HCT116 (cell line): ENCODE measurements around the gene PHF21A. TPM values are rescaled to one million over a fixed set of nuclear protein-coding genes. Genes with fewer than 3 reads are reported as not detected.

ENCODE experiments used
- ATAC-seq: fragments of 200-7000 bp; cut with Tn5 transposase; 2 replicates; pipeline ENCODE4 v1.9.1; 2020; ENCODE audit warnings: mild to moderate bottlenecking, moderate library complexity
- BruUV-seq: library from RNA; stranded (reverse); fragments of 400-500 nt; replicated peaks from 2 replicates; lab custom pipeline; 2021; lab: Mats Ljungman, UMichigan
- CTCF ChIA-PET: fragments of 300-600 bp; sonication (Branson Sonifier 250); formaldehyde crosslinking; loops from one replicate; lab custom pipeline; 2021; ENCODE audit warnings: antibody characterized with exemption; lab: Charles Lee
- POLR2A ChIA-PET: fragments of 300-600, 350-600 bp; sonication (Branson Sonifier 250); formaldehyde crosslinking; loops from one replicate; lab custom pipeline; 2021; ENCODE audit warnings: antibody characterized with exemption; lab: Charles Lee
- RAD21 ChIA-PET, 2 experiments: fragments of 300-600 bp; sonication (Branson Sonifier 250); formaldehyde crosslinking; loops; one replicate each; lab custom pipeline; 2023; ENCODE audit warnings: low total read pairs in 2 of 2; ENCODE audit not compliant: uncharacterized antibody in 2 of 2, unreplicated experiment in 2 of 2, low non-redundant PET in 1 of 2; lab: Charles Lee
- DNase-seq: peaks from one replicate; pipeline ENCODE4 v3.0.0-alpha.2; 2010; ENCODE audit warnings: low read depth, low spot score
- H2AFZ ChIP-seq: fragments of 200-600 bp; shearing (Covaris generic), sonication (generic); 2 replicates; pipeline ENCODE4 v1.6.1; 2017; ENCODE audit warnings: low read depth, mixed run types, mixed read lengths, antibody characterized with exemption, low read length; ENCODE audit not compliant: poor library complexity, severe bottlenecking
- H3K27ac ChIP-seq: 2 replicates; pipeline ENCODE4 v1.5.1; 2012; ENCODE audit warnings: low read depth, low read length
- H3K27me3 ChIP-seq: fragments of 200-600 bp; sonication (generic); 2 replicates; pipeline ENCODE4 v1.6.1; 2016; ENCODE audit warnings: mixed run types, low read length, mixed read lengths; ENCODE audit not compliant: insufficient read depth
- H3K36me3 ChIP-seq, 2 experiments: fragments of 200-500 bp in 1 of 2; fragments of 200-600 bp in 1 of 2; sonication (Bioruptor generic) in 1 of 2; sonication (generic) in 1 of 2; 2 replicates each; pipeline versions ENCODE4 v1.5.1 to v1.6.1; 2014 to 2016; ENCODE audit warnings: low read length in 2 of 2, inconsistent platforms in 1 of 2, mixed read lengths in 1 of 2, mixed run types in 1 of 2; ENCODE audit not compliant: insufficient read depth in 2 of 2, control insufficient read depth in 1 of 2
- H3K4me1 ChIP-seq, 2 experiments: fragments of 200-600 bp in 1 of 2; sonication (generic) in 1 of 2; 2 replicates each; pipeline versions ENCODE4 v1.5.1 to v1.6.1; 2012 to 2017; ENCODE audit warnings: low read length in 2 of 2, inconsistent platforms in 1 of 2, mild to moderate bottlenecking in 1 of 2, mixed read lengths in 1 of 2, mixed run types in 1 of 2, moderate library complexity in 1 of 2; ENCODE audit not compliant: insufficient read depth in 2 of 2, control insufficient read depth in 1 of 2
- H3K4me2 ChIP-seq: fragments of 200-600 bp; sonication (generic); 2 replicates; pipeline ENCODE4 v1.6.1; 2017; ENCODE audit warnings: mixed run types, low read length, mixed read lengths
- H3K4me3 ChIP-seq, 2 experiments: fragments of 200-600 bp in 1 of 2; sonication (generic) in 1 of 2; replicated peaks in 1 of 2; 2 replicates each; pipeline ENCODE4 v1.5.1; 2011 to 2016; ENCODE audit warnings: low read length in 2 of 2, control low read depth in 1 of 2, low read depth in 1 of 2, mild to moderate bottlenecking in 1 of 2, mixed read lengths in 1 of 2, mixed run types in 1 of 2
- H3K79me2 ChIP-seq: fragments of 200-600 bp; sonication (generic); 2 replicates; pipeline ENCODE4 v1.6.1; 2017; ENCODE audit warnings: mild to moderate bottlenecking, mixed run types, low read length, moderate library complexity, mixed read lengths; ENCODE audit not compliant: insufficient read depth
- H3K9ac ChIP-seq: fragments of 200-600 bp; sonication (generic); 2 replicates; pipeline ENCODE4 v1.6.1; 2016; ENCODE audit warnings: low read length, mixed read lengths
- H3K9me2 ChIP-seq: fragments of 200-600 bp; sonication (generic), shearing (Covaris generic); 2 replicates; pipeline ENCODE4 v1.6.1; 2017; ENCODE audit warnings: mixed run types, mild to moderate bottlenecking, moderate library complexity; ENCODE audit not compliant: insufficient read depth
- H3K9me3 ChIP-seq, 2 experiments: fragments of 200-500 bp in 1 of 2; fragments of 200-600 bp in 1 of 2; sonication (Bioruptor generic) in 1 of 2; sonication (generic) in 1 of 2; 2 replicates each; pipeline ENCODE4 v1.6.1; 2014 to 2017; ENCODE audit warnings: low read length in 2 of 2, mixed read lengths in 2 of 2, inconsistent platforms in 1 of 2, low read depth in 1 of 2, mild to moderate bottlenecking in 1 of 2, mixed run types in 1 of 2, moderate library complexity in 1 of 2; ENCODE audit not compliant: control insufficient read depth in 1 of 2, insufficient read depth in 1 of 2
- H4K20me1 ChIP-seq: fragments of 200-600 bp; sonication (generic), shearing (Covaris generic); 2 replicates; pipeline ENCODE4 v1.6.1; 2017; ENCODE audit warnings: mixed run types, mild to moderate bottlenecking, moderate library complexity; ENCODE audit not compliant: insufficient read depth
- CBX3 ChIP-seq: IDR thresholded peaks from 2 replicates; pipeline ENCODE4 v1.6.1; 2012; ENCODE audit warnings: low read depth
- CEBPB ChIP-seq: IDR thresholded peaks from 2 replicates; pipeline ENCODE4 v1.6.1; 2012; ENCODE audit warnings: low read depth
- EGR1 ChIP-seq: IDR thresholded peaks from 2 replicates; pipeline ENCODE4 v1.6.1; 2012; ENCODE audit warnings: low read depth
- ELF1 ChIP-seq: IDR thresholded peaks from 2 replicates; pipeline ENCODE4 v1.6.1; 2012; ENCODE audit warnings: low read depth, borderline replicate concordance
- FOSL1 ChIP-seq: IDR thresholded peaks from 2 replicates; pipeline ENCODE4 v1.6.1; 2012; ENCODE audit warnings: low read depth
- JUND ChIP-seq: IDR thresholded peaks from 2 replicates; pipeline ENCODE4 v1.6.1; 2012
- MAX ChIP-seq: IDR thresholded peaks from 2 replicates; pipeline ENCODE4 v1.6.1; 2012
- POLR2A ChIP-seq: IDR thresholded peaks from 2 replicates; pipeline ENCODE4 v1.7.0; 2011; ENCODE audit warnings: borderline replicate concordance; ENCODE audit not compliant: insufficient read depth, insufficient read length; ENCODE audit errors: extremely low read depth
- POLR2AphosphoS5 ChIP-seq: IDR thresholded peaks from 2 replicates; pipeline ENCODE4 v1.6.1; 2011; ENCODE audit warnings: mild to moderate bottlenecking, low read depth, low read length, moderate library complexity
- RAD21 ChIP-seq: IDR thresholded peaks from 2 replicates; pipeline ENCODE4 v1.6.1; 2012; ENCODE audit warnings: low read depth, mild to moderate bottlenecking
- REST ChIP-seq: IDR thresholded peaks from 2 replicates; pipeline ENCODE4 v1.6.1; 2012; ENCODE audit warnings: low read depth
- SIN3A ChIP-seq: IDR thresholded peaks from 2 replicates; pipeline ENCODE4 v1.6.1; 2012; ENCODE audit warnings: low read depth
- SRF ChIP-seq: IDR thresholded peaks from 2 replicates; pipeline ENCODE4 v1.6.1; 2012; ENCODE audit warnings: low read depth
- TCF7L2 ChIP-seq: IDR thresholded peaks from 2 replicates; pipeline ENCODE4 v1.7.0; 2011; ENCODE audit warnings: borderline replicate concordance, inconsistent platforms; ENCODE audit not compliant: insufficient read depth, insufficient read length; ENCODE audit errors: extremely low read depth
- YY1 ChIP-seq: IDR thresholded peaks from 2 replicates; pipeline ENCODE4 v1.6.1; 2011; ENCODE audit warnings: low read length, low read depth, moderate library complexity, mild to moderate bottlenecking; ENCODE audit not compliant: insufficient replicate concordance; ENCODE audit errors: extremely low read depth
- ZFX ChIP-seq: fragments of 450-650 bp; IDR thresholded peaks from 2 replicates; pipeline ENCODE4 v1.6.1; 2017
- ZNF274 ChIP-seq: fragments of 200-500 bp; sonication (Bioruptor generic); IDR thresholded peaks from 2 replicates; pipeline ENCODE4 v1.6.1; 2014; ENCODE audit warnings: mild to moderate bottlenecking, low read depth, low read length, inconsistent platforms
- intact Hi-C: fragments of 100-400 bp; cut with micrococcal nuclease; formaldehyde crosslinking; loops from 2 replicates; pipeline ENCODE4 v1.10.0; 2022
- total RNA-seq: library from RNA; stranded (reverse); gene quantifications from one replicate; pipeline ENCODE4 v1.2.1, GENCODE V29; 2021; ENCODE audit not compliant: unreplicated experiment
- TF ChIP-seq, protein P1 (sequence below): IDR thresholded peaks from 2 replicates; pipeline ENCODE4 v1.6.1; 2011; ENCODE audit warnings: mild to moderate bottlenecking, low read length, moderate library complexity; ENCODE audit not compliant: insufficient replicate concordance; ENCODE audit errors: extremely low read depth
- TF ChIP-seq, protein P2 (sequence below), 3 experiments: fragments of 200-600 bp in 1 of 3; sonication (generic) in 1 of 3; IDR thresholded peaks in 2 of 3; conservative IDR thresholded peaks in 1 of 3; 2 replicates each; pipeline ENCODE4 v1.5.1; 2012 to 2017; ENCODE audit warnings: low read depth in 2 of 3, low read length in 2 of 3, antibody characterized with exemption in 1 of 3, borderline replicate concordance in 1 of 3, control low read depth in 1 of 3, mild to moderate bottlenecking in 1 of 3, mixed read lengths in 1 of 3, mixed run types in 1 of 3, moderate library complexity in 1 of 3; ENCODE audit not compliant: insufficient read depth in 1 of 3

The PHF21A gene
- total RNA-seq, 1 experiment from 2014 or later: 27.0 TPM

DNA sequence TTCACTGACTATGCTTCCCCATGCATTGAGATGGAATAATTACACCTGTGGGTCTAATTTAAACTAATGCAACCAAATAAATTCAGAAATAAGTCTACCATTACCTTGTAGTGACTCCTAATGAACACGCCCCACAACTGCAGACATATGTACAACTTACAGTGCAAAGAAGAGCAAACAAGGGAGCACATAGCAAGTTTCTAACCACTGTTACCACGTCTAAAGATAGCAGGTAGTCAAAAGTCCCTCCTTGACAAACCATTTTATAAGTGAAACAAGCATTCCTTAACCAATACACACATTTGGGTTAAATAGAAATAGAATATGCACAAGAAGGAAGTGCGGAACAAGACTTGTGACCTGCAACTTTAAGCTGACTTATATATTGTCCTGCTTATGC, 20.6 kb downstream of the PHF21A start (continued):
- TF ChIP-seq, protein P1, sequence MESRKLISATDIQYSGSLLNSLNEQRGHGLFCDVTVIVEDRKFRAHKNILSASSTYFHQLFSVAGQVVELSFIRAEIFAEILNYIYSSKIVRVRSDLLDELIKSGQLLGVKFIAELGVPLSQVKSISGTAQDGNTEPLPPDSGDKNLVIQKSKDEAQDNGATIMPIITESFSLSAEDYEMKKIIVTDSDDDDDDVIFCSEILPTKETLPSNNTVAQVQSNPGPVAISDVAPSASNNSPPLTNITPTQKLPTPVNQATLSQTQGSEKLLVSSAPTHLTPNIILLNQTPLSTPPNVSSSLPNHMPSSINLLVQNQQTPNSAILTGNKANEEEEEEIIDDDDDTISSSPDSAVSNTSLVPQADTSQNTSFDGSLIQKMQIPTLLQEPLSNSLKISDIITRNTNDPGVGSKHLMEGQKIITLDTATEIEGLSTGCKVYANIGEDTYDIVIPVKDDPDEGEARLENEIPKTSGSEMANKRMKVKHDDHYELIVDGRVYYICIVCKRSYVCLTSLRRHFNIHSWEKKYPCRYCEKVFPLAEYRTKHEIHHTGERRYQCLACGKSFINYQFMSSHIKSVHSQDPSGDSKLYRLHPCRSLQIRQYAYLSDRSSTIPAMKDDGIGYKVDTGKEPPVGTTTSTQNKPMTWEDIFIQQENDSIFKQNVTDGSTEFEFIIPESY: no peak
- TF ChIP-seq POLR2A (no peak), ZFX (no peak), SRF (no peak), MAX (no peak)
- TF ChIP-seq, all 23 proteins: peak for 0

DNA sequence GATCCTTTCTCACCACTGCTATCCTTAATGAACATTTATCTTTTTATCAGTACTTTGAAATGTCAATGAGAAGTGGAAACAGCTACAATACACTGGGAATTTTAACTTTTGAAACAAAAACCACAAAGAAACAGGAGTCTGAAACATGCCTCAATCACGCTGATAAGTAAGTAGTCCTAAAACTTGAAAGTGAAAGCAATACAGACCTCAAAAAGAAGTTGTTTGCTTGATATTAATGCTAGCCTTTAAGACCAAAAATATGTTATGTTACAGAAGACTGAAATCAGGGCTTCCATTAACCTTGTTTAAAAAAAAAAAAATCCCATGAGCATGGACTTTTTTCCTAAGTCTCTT, 21.3 kb downstream of the PHF21A start:
- Histone ChIP-seq H3K27me3 (no peaks in the 10 kb centered on the region), H3K4me3 (no peak overlapping the region), H3K4me1 (no peaks in the 10 kb centered on the region), H3K9me2 (no peaks in the 10 kb centered on the region), H2AFZ (no peak overlapping the region), H3K4me2 (no peak overlapping the region), H3K9me3 (no peaks in the 10 kb centered on the region), H4K20me1 (no peaks in the 10 kb centered on the region), H3K9ac (no peak overlapping the region), H3K27ac (no peak overlapping the region), H3K36me3 (no peaks in the 10 kb centered on the region), H3K79me2 (no peaks in the 10 kb centered on the region; the same call in 1 of the 2 replicates)
- DNase-seq (no peak), ATAC-seq (no peak)
- TF ChIP-seq SIN3A (no peak), TCF7L2 (no peak), YY1 (no peak), RAD21 (no peak), ZFX (no peak), SRF (no peak), EGR1 (no peak), MAX (no peak), POLR2A (no peak), ELF1 (no peak), ZNF274 (no peak), CEBPB (no peak), CBX3 (no peak), FOSL1 (no peak), REST (no peak), POLR2AphosphoS5 (no peak), JUND (no peak)
- TF ChIP-seq, protein P2, sequence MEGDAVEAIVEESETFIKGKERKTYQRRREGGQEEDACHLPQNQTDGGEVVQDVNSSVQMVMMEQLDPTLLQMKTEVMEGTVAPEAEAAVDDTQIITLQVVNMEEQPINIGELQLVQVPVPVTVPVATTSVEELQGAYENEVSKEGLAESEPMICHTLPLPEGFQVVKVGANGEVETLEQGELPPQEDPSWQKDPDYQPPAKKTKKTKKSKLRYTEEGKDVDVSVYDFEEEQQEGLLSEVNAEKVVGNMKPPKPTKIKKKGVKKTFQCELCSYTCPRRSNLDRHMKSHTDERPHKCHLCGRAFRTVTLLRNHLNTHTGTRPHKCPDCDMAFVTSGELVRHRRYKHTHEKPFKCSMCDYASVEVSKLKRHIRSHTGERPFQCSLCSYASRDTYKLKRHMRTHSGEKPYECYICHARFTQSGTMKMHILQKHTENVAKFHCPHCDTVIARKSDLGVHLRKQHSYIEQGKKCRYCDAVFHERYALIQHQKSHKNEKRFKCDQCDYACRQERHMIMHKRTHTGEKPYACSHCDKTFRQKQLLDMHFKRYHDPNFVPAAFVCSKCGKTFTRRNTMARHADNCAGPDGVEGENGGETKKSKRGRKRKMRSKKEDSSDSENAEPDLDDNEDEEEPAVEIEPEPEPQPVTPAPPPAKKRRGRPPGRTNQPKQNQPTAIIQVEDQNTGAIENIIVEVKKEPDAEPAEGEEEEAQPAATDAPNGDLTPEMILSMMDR (IDR thresholded peaks at IDR 0.05 in 2 of 3, conservative IDR thresholded peaks at IDR 0.05 in 1 of 3; ENCODE audit: borderline replicate concordance in 1 of 3, insufficient read depth in 1 of 3, low read depth in 2 of 3, low read length in 2 of 3): no peak
- intact Hi-C loops: no loop called here
- CTCF ChIA-PET: no interaction called here
- no TSS peak for BruUV-seq
- RAD21 ChIA-PET: no interaction called here
- POLR2A ChIA-PET: interaction anchor here (0.8 kb wide), 1 partner anchor 173 kb away, joined by 3 read pairs; no protein-coding TSS in a partner anchor
